SK-N-SH treated with all-trans-retinoic acid at 6 μM for 48 hours (cell line): Measurements from ENCODE around the gene PADI3.

ENCODE experiments used
- RARB ChIP-seq: fragments of 250-450 bp; sonication (Bioruptor Pico); IDR thresholded peaks from 2 replicates; pipeline ENCODE4 v1.8.0; 2021; ENCODE audit warnings: mild to moderate bottlenecking, moderate library complexity
- ZC3H10 ChIP-seq: fragments of 250-450 bp; sonication (Bioruptor Pico); IDR thresholded peaks from 2 replicates; pipeline ENCODE4 v1.5.1; 2021; ENCODE audit warnings: mild to moderate bottlenecking, moderate library complexity
- ZNF565 ChIP-seq: fragments of 450-650 bp; formaldehyde crosslinking; conservative IDR thresholded peaks from 2 replicates; pipeline ENCODE4 v1.5.0; 2020; ENCODE audit warnings: low read depth, mild to moderate bottlenecking, moderate library complexity
- TF ChIP-seq, protein P1 (sequence below): fragments of 250-450 bp; sonication (Bioruptor Pico); IDR thresholded peaks from 2 replicates; pipeline ENCODE4 v1.5.0; 2020; ENCODE audit warnings: mild to moderate bottlenecking, moderate library complexity
- TF ChIP-seq, protein P2 (sequence below): fragments of 250-450 bp; sonication (Bioruptor Pico); IDR thresholded peaks from 2 replicates; pipeline ENCODE4 v1.8.0; 2020; ENCODE audit warnings: mild to moderate bottlenecking, moderate library complexity, borderline replicate concordance
- TF ChIP-seq, protein P3 (sequence below): fragments of 250-450 bp; sonication (Bioruptor Pico); IDR thresholded peaks from 2 replicates; pipeline ENCODE4 v1.8.0; 2021; ENCODE audit warnings: low read depth, mild to moderate bottlenecking, moderate library complexity, borderline replicate concordance

DNA sequence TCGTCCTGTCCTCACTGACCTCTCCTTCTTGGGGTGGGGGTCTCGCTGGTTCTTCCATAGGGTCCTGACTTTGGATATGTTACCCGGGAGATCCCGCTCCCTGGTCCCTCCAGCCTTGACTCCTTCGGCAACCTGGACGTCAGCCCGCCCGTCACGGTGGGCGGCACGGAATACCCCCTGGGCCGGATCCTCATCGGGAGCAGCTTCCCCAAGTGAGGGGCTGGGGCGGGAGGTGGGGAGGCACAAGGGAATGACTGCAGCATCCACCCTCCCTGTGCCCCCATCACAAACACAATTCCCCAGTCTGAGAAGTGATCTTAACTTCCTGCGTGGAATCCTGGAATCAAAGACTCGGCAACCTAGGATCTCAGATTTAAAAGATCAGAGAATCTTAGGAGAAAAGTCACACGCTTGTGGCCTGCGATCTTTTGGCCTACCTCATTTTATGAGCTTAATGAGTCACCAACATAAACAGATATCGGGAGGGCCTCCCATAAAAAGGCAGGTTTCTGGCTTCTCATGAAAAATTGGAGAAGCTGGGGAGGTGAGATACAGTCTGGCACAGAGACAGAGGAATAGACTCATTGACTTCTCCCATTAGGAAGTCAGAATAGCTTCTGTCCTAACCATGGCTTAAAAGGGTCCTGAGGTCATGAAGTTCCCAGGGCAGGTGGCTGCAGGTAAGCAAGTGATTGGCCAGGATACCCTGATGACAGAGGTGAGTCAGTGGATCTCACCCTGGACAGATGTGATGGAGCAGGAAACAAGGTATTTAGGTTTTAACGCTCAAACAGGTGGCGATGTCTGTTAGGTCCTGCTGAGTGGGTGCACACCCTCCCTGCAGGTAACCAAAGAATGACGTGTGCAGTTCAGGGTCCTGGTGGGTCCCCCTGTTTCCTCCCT, 15.9 kb upstream of the PADI3 start:
- TF ChIP-seq, protein P1, sequence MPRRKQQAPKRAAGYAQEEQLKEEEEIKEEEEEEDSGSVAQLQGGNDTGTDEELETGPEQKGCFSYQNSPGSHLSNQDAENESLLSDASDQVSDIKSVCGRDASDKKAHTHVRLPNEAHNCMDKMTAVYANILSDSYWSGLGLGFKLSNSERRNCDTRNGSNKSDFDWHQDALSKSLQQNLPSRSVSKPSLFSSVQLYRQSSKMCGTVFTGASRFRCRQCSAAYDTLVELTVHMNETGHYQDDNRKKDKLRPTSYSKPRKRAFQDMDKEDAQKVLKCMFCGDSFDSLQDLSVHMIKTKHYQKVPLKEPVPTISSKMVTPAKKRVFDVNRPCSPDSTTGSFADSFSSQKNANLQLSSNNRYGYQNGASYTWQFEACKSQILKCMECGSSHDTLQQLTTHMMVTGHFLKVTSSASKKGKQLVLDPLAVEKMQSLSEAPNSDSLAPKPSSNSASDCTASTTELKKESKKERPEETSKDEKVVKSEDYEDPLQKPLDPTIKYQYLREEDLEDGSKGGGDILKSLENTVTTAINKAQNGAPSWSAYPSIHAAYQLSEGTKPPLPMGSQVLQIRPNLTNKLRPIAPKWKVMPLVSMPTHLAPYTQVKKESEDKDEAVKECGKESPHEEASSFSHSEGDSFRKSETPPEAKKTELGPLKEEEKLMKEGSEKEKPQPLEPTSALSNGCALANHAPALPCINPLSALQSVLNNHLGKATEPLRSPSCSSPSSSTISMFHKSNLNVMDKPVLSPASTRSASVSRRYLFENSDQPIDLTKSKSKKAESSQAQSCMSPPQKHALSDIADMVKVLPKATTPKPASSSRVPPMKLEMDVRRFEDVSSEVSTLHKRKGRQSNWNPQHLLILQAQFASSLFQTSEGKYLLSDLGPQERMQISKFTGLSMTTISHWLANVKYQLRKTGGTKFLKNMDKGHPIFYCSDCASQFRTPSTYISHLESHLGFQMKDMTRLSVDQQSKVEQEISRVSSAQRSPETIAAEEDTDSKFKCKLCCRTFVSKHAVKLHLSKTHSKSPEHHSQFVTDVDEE (CRISPR knock-in tag) = no peak
- TF ChIP-seq RARB (CRISPR knock-in tag) (no peak), ZNF565 (no peak), ZC3H10 (CRISPR knock-in tag) (no peak)
- TF ChIP-seq, protein P2, sequence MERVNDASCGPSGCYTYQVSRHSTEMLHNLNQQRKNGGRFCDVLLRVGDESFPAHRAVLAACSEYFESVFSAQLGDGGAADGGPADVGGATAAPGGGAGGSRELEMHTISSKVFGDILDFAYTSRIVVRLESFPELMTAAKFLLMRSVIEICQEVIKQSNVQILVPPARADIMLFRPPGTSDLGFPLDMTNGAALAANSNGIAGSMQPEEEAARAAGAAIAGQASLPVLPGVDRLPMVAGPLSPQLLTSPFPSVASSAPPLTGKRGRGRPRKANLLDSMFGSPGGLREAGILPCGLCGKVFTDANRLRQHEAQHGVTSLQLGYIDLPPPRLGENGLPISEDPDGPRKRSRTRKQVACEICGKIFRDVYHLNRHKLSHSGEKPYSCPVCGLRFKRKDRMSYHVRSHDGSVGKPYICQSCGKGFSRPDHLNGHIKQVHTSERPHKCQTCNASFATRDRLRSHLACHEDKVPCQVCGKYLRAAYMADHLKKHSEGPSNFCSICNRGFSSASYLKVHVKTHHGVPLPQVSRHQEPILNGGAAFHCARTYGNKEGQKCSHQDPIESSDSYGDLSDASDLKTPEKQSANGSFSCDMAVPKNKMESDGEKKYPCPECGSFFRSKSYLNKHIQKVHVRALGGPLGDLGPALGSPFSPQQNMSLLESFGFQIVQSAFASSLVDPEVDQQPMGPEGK (CRISPR knock-in tag) = no peak
- TF ChIP-seq, protein P3, sequence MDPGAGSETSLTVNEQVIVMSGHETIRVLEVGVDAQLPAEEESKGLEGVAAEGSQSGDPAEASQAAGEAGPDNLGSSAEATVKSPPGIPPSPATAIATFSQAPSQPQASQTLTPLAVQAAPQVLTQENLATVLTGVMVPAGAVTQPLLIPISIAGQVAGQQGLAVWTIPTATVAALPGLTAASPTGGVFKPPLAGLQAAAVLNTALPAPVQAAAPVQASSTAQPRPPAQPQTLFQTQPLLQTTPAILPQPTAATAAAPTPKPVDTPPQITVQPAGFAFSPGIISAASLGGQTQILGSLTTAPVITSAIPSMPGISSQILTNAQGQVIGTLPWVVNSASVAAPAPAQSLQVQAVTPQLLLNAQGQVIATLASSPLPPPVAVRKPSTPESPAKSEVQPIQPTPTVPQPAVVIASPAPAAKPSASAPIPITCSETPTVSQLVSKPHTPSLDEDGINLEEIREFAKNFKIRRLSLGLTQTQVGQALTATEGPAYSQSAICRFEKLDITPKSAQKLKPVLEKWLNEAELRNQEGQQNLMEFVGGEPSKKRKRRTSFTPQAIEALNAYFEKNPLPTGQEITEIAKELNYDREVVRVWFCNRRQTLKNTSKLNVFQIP (CRISPR knock-in tag) = no peak
